Vagina (tissue), 2 donors: Measurements from ENCODE around the gene TRIO. TPM values are rescaled to one million over a fixed set of nuclear protein-coding genes. Genes with fewer than 3 reads are reported as not detected.

ENCODE experiments used
- DNase-seq, 2 donors: peaks; one replicate each; pipeline ENCODE4 v3.0.0-alpha.2; 2017; ENCODE audit errors: extremely low spot score in 2 of 2
- H3K27ac ChIP-seq: fragments of 200-600 bp; sonication (generic); one replicate; pipeline ENCODE4 v1.5.1; 2019
- H3K27me3 ChIP-seq: fragments of 200-600 bp; sonication (generic); one replicate; pipeline ENCODE4 v1.5.1; 2019
- H3K36me3 ChIP-seq, 2 donors: fragments of 200-600 bp; sonication (generic); one replicate each; pipeline ENCODE4 v1.5.1; 2017 to 2019
- H3K4me1 ChIP-seq: fragments of 200-600 bp; sonication (generic); one replicate; pipeline ENCODE4 v1.5.1; 2019
- H3K4me3 ChIP-seq, 2 donors: fragments of 200-600 bp; sonication (generic); 1 replicate in 1 of 2; 2 replicates in 1 of 2; pipeline ENCODE4 v1.5.1; 2016 to 2019
- H3K9me3 ChIP-seq: fragments of 200-600 bp; sonication (generic); one replicate; pipeline ENCODE4 v1.5.1; 2019
- POLR2A ChIP-seq, 2 donors: fragments of 450-650 bp; IDR thresholded peaks; one replicate each; pipeline ENCODE4 v1.6.1; 2017; ENCODE audit warnings: antibody characterized with exemption in 2 of 2, mild to moderate bottlenecking in 2 of 2, moderate library complexity in 2 of 2
- POLR2AphosphoS5 ChIP-seq, 2 donors: sonication (generic); formaldehyde crosslinking; IDR thresholded peaks; one replicate each; pipeline ENCODE4 v1.9.0; 2017; ENCODE audit warnings: antibody characterized with exemption in 2 of 2, mild to moderate bottlenecking in 2 of 2, low read depth in 1 of 2; ENCODE audit not compliant: insufficient read depth in 1 of 2
- intact Hi-C: fragments of 100-400 bp; cut with DNase I; formaldehyde crosslinking; loops from one replicate; pipeline ENCODE4 v1.15.1; 2023
- total RNA-seq: library from RNA; depleted of rRNA; stranded (reverse); fragments of >200 nt; gene quantifications from one replicate; pipeline ENCODE4 v1.2.3, GENCODE V29; 2016
- TF ChIP-seq, protein P1 (sequence below), 3 experiments: fragments of 450-650 bp in 2 of 3; fragments of 200-600 bp in 1 of 3; sonication (generic) in 1 of 3; IDR thresholded peaks; one replicate each; pipeline ENCODE4 v1.5.1; 2017 to 2019; ENCODE audit warnings: antibody characterized with exemption in 3 of 3, mild to moderate bottlenecking in 2 of 3, moderate library complexity in 2 of 3

The TRIO gene
- total RNA-seq, 1 donor from 2014 or later = 142 TPM

DNA sequence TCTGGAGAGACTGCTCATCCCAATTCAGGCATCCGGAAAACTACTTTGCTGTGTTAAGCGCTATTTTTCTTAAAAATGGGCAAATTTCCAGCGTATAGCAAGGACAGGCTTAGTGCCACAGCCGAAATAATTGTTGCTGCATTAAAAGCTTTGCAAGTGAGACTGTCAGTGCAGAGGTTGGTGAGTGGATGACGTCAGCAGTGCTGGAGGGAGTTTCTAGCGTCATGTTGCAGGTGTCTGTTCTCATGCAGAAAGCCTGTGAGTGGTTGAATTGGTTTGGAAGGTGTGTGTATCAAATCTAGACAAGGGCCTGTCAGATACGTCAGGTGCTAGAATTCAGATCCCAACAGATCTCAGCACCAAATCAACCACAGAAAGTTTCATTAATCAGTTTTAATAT is 204.4 kb downstream of the TRIO start:
- H3K36me3 ChIP-seq = peaks cover 0 to 7% of the 10 kb centered on the region in 2 donors
- no peaks in the 10 kb centered on the region for H3K27me3 ChIP-seq
- no peaks in the 10 kb centered on the region for H3K9me3 ChIP-seq
- no peak overlapping the region for H3K4me3 ChIP-seq
- H3K27ac ChIP-seq = no peak overlapping the region
- no peak for DNase-seq
- no peak for TF ChIP-seq POLR2AphosphoS5 (IDR thresholded peaks at IDR 0.05; ENCODE audit: insufficient read depth in 1 of 2, low read depth in 1 of 2)
- TF ChIP-seq, protein P1, sequence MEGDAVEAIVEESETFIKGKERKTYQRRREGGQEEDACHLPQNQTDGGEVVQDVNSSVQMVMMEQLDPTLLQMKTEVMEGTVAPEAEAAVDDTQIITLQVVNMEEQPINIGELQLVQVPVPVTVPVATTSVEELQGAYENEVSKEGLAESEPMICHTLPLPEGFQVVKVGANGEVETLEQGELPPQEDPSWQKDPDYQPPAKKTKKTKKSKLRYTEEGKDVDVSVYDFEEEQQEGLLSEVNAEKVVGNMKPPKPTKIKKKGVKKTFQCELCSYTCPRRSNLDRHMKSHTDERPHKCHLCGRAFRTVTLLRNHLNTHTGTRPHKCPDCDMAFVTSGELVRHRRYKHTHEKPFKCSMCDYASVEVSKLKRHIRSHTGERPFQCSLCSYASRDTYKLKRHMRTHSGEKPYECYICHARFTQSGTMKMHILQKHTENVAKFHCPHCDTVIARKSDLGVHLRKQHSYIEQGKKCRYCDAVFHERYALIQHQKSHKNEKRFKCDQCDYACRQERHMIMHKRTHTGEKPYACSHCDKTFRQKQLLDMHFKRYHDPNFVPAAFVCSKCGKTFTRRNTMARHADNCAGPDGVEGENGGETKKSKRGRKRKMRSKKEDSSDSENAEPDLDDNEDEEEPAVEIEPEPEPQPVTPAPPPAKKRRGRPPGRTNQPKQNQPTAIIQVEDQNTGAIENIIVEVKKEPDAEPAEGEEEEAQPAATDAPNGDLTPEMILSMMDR (IDR thresholded peaks at IDR 0.05) = no peak
- no peak for TF ChIP-seq POLR2A (IDR thresholded peaks at IDR 0.05)
- no peaks in the 10 kb centered on the region for H3K4me1 ChIP-seq
- intact Hi-C loops = no loop called here

DNA sequence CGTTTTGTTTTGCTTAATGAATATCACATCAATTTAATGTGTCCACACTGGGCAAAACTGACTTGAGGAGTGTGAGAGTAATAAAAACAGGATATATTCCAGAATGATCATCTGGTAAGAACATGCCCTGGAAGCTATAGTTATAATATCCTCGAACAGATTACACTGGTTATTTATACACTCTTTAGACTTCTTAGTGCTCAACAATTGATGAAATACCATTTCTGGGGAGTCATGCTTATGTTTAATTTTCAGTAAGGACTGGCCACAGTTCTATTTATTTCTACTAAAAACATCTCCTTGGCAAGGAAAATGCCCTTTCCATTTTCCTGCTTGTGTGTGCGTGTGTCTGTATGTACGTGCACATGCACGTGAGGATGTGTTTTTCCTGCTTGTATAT is 205.0 kb downstream of the TRIO start:
- DNase-seq = no peak
- Histone ChIP-seq H3K9me3 (no peaks in the 10 kb centered on the region), H3K4me1 (no peaks in the 10 kb centered on the region), H3K36me3 (peaks cover 0 to 7% of the 10 kb centered on the region in 2 donors), H3K27me3 (no peaks in the 10 kb centered on the region), H3K27ac (no peak overlapping the region), H3K4me3 (no peak overlapping the region)
- TF ChIP-seq, protein P1 (IDR thresholded peaks at IDR 0.05) = no peak
- TF ChIP-seq POLR2A (IDR thresholded peaks at IDR 0.05) (no peak), POLR2AphosphoS5 (IDR thresholded peaks at IDR 0.05; ENCODE audit: insufficient read depth in 1 of 2, low read depth in 1 of 2) (no peak)
- intact Hi-C loops = no loop called here

DNA sequence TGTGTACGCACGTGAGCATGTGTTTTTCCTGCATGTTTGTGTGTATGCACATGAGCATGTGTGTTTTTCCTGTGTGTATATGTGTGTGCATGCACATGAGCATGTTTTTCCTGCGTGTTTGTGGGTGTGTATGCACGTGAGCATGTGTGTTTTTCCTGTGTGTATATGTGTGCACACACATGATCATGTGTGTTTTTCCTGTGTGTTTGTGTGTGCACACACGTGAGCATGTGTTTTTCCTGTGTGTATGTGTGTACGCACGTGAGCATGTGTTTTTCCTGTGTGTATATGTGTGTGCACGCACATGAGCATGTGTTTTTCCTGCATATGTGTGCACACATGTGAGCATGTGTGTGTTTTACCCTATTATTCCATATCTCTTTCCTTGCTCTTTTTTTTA is 205.9 kb downstream of the TRIO start:
- H3K27ac ChIP-seq = no peak overlapping the region
- no peaks in the 10 kb centered on the region for H3K27me3 ChIP-seq
- no peaks in the 10 kb centered on the region for H3K4me1 ChIP-seq
- intact Hi-C loops = no loop called here
- DNase-seq = no peak
- peaks cover 0 to under 1% of the 10 kb centered on the region in 2 donors for H3K36me3 ChIP-seq
- H3K9me3 ChIP-seq = no peaks in the 10 kb centered on the region
- no peak overlapping the region for H3K4me3 ChIP-seq
- TF ChIP-seq, protein P1 (IDR thresholded peaks at IDR 0.05) = no peak
- TF ChIP-seq POLR2A (IDR thresholded peaks at IDR 0.05) = no peak
- no peak for TF ChIP-seq POLR2AphosphoS5 (IDR thresholded peaks at IDR 0.05; ENCODE audit: insufficient read depth in 1 of 2, low read depth in 1 of 2)

DNA sequence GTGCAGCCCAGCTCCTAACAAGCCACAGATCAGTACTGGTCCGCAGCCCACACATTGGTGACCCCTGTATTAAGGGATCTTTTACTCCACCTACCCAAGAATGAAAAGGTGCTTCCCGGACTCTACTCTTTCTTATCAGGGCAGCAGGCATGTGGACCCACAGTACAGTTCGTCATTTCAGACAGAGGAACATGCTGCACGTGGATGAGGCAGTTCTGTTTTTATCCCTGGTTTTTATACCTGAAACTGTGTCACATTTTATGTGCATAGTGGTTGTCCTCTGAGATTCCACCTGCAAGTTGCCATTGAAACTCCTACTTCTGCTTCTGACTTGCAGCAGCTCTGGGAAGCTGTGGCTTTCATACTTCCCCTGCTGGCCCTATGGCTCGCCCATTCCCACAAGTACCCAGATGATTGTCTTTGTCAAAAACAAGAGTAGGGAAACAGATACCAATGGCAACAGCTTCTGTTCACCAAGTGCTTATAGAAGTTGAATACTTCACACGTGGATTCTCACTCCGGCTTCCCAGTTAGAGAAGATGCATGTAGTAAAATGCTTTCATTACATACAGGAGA is 208.0 kb downstream of the TRIO start:
- intact Hi-C loops = no loop called here
- no peaks in the 10 kb centered on the region for H3K27me3 ChIP-seq
- no peak for DNase-seq
- H3K9me3 ChIP-seq = no peaks in the 10 kb centered on the region
- H3K36me3 ChIP-seq = no peaks in the 10 kb centered on the region
- TF ChIP-seq POLR2A (IDR thresholded peaks at IDR 0.05) (no peak), POLR2AphosphoS5 (IDR thresholded peaks at IDR 0.05; ENCODE audit: insufficient read depth in 1 of 2, low read depth in 1 of 2) (no peak)
- TF ChIP-seq, protein P1 (IDR thresholded peaks at IDR 0.05) = no peak
- H3K4me3 ChIP-seq = no peak overlapping the region
- no peak overlapping the region for H3K27ac ChIP-seq
- H3K4me1 ChIP-seq = no peaks in the 10 kb centered on the region

DNA sequence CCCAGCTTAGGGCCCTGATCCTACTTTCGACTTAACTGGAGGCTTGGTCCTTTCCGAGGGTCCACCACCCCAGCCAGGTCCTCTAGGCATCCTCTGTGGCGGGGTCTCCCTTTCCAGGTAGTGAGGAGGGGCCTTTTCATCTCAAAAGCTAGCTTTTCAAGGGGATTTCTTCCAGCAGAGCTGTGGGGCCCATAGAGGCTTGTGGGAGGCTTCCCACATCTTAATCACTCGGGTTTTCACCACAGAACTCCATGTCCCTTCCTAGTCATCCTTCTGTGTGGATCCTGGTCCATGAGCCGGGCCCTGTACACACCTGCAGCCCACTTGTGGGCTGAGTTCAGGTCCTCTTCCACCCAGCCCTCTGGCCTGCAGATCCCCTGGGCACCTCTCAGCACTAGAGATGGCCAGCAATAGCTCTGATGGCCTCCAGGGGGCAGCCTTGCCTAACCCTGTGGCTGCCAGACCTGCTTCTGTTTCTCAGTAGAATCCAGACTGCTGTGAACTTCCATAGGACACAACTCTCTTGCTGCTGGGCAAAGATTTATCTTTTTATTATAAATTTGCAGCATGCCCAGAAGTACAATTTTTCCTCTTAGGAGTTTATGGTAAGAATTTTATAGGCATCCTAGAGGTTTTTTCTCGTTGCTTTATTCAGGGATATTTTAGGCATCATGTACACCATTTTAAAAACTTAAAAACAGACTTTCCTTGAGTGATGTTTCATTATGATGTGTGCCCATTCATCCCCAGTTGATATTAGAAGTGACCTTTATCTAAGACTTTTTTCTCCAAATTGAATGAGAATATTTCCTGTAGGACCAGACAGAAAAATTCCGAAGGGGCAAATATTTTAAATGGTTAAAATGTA is 208.9 kb downstream of the TRIO start:
- no peak overlapping the region for H3K27ac ChIP-seq
- intact Hi-C loops = no loop called here
- H3K4me3 ChIP-seq = no peak overlapping the region
- no peaks in the 10 kb centered on the region for H3K36me3 ChIP-seq
- TF ChIP-seq, protein P1 (IDR thresholded peaks at IDR 0.05) = peak; percentile 77 to 88 (median 78)
- TF ChIP-seq POLR2AphosphoS5 (IDR thresholded peaks at IDR 0.05; ENCODE audit: insufficient read depth in 1 of 2, low read depth in 1 of 2) = no peak
- no peaks in the 10 kb centered on the region for H3K9me3 ChIP-seq
- no peaks in the 10 kb centered on the region for H3K4me1 ChIP-seq
- DNase-seq = no peak
- no peaks in the 10 kb centered on the region for H3K27me3 ChIP-seq
